Esophagus squamous epithelium (tissue), 4 donors: ENCODE results near the gene CFAP20DC.

ENCODE experiments used
- CTCF ChIP-seq, 6 experiments: fragments of 450-650 bp in 4 of 6; fragments of 200-600 bp in 2 of 6; sonication (generic) in 2 of 6; IDR thresholded peaks; one replicate each; pipeline ENCODE4 v1.5.1; 2016 to 2019; ENCODE audit warnings: antibody characterized with exemption in 6 of 6, mild to moderate bottlenecking in 4 of 6, moderate library complexity in 4 of 6
- POLR2A ChIP-seq, 4 donors: fragments of 450-650 bp; IDR thresholded peaks; one replicate each; pipeline ENCODE4 v1.6.1; 2017; ENCODE audit warnings: antibody characterized with exemption in 4 of 4, mild to moderate bottlenecking in 4 of 4, moderate library complexity in 3 of 4

- TF ChIP-seq CTCF (IDR thresholded peaks at IDR 0.05) (no peak), POLR2A (IDR thresholded peaks at IDR 0.05) (no peak)
Observed at GRCh38 chr3:58948018-58948417, 101.8 kb downstream of the CFAP20DC start.
